Activated CD8-positive, alpha-beta memory T cell treated with anti-CD3 and anti-CD28 coated beads for 4 hours (primary cell): Measurements from ENCODE around the gene TMEM203.
"Not testable (repeated sequence)": the region's sequence is repeated elsewhere in the genome, so short reads cannot be mapped to it uniquely, and the experiment has no call there.

Source experiments
- DNase-seq, 2 donors: peaks; one replicate each; pipeline ENCODE4 v3.0.0-alpha.2; 2020; ENCODE audit warnings: low read depth in 2 of 2

TMEM203 gene

DNA sequence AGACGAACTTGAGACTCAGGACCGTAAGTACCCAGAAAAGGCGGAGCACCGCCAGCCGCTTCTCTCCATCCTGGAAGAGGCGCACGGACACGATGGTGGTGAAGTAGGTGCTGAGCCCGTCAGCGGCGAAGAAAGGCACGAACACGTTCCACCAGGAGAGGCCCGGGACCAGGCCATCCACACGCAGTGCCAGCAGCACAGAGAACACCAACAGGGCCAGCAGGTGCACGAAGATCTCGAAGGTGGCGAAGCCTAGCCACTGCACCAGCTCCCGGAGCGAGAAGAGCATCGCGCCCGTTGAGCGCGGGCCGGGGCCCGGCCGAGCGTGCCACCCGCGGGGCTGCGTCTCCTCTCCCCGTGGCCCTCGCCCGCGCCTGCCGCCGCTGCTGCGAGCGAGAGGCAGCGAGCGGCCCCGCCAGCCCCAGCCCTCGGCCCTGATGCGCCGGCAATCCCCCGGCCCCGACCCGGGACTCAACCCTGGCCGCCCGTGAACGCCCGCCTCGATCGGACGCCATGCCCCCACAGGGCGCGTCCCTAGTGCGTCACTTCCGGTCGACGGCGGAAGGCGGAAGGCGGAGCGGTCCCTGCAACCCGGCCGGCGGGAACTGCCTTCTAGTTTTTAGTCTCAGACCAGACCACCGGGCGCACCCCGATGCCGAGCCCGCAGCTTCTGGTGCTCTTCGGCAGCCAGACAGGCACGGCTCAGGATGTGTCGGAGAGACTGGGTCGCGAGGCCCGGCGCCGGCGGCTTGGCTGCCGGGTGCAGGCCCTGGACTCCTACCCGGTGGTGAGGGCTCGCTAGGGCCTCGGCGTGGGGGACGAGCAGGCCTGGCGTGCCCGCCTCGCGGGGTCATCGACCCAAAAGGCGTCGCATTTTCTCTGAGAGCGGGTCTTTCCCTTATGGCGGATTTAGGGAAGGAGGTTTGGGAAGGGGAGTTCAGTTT is at the start of gene TMEM203, which contains the start of gene NDOR1:
Gene TMEM203, minus strand, starts transcription at position 523 of the 944 bp plus-strand sequence. Its CDS starts 234 bp downstream, at position 289.
Gene NDOR1, plus strand, starts transcription at position 575 of the 944 bp plus-strand sequence. Its CDS starts 78 bp downstream, at position 653.
- DNase-seq, result peak; percentile 87

DNA sequence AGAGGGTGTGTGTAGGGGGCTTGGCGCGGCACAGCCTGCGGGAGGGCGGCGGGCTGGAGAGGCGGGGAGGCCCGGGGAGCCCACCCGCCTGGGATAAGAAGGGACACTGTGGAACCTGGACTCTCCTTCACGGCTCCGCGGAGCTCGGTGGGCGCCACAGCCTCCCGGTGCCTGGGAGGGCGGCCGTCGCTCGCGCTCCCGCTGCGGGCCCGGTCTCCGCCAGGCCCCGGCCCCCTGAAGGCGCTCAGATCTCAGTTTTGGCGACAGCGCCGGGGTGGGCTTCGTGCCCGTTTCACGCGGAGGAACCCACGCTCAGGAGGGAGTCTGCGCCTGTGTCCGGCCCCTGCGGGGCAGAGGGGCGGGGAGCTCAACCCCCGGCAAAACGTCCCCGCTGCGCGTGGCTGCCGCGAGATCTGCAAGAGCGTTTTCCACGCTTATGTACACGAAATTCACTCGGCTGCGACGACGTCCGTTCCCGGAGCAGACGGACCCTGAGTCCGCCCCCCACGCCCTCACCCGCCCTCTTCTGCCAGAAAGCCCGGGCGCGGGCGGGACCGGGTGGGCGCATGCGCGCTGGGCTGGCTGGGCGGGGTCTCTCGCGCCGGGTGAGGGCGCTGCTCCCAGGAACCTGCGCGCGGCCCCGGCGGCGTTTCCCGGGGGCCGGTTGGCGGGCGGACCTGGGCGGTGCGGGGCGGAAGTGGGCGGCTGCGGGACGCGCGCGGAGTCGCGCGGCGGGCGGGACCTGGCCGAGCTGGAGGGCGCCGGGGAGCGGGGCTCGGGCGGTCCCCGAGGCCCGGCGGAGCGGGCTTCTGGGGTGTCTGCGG is 49.4 kb upstream of the TMEM203 start, which contains the start of gene NELFB:
Gene NELFB, plus strand, starts transcription at position 704 of the 824 bp plus-strand sequence.
- peak; percentile 90 to 94 for DNase-seq

DNA sequence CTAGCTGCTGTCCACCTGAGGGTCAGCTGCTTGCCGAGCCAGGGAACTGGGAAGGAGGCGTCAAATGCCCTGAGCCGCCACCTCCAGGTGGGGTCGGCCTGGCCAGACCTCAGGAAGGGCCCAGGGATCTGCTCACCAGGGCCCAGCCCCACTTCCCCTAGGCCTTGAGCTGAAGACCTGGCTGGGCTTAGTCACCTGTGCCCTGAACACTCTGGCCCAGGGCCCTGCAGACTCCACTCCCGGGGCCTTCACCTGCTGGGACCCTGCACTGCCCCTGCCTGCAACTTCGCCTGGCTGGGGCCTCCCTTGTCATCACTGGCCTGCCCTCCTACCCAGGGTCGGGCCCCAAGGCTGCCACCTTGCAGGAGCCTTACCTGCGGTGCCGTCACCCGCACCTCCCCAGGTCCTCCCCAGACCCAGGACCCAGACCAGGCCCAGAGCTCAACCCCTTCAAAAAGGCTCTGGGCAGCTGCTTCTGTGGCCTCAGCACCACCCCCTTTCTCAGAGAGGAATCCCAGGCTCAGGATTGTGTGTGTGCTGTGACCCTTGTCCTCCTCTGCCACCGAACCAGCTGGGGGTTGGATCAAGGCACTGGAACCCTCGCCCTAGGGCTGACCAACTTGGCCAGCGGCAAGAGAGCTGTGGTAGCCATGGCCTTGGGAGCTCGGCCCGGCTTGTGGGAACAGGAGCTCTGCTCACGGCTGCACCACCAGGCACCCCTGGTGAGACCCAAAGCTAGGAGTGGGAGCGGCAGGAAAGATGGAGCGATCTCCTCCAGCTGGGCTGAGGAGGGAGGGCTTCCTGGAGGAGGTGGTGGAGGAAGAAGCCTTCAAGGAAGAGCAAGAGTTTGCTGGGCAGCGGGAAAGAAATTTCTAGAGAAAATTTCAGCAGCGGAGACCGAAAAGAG is 48.5 kb upstream of the TMEM203 start:
- no peak for DNase-seq

GRCh38 chr9:137252555-137253506 is 47.4 kb upstream of the TMEM203 start:
- no peak for DNase-seq

GRCh38 chr9:137251490-137252268 is 46.2 kb upstream of the TMEM203 start:
- no peak for DNase-seq

- no peak for DNase-seq
Measured at GRCh38 chr9:137251194-137251461, 45.7 kb upstream of the TMEM203 start, which contains the start of gene STPG3. Gene STPG3 (plus strand): TSS chr9:137251286. CDS start chr9:137251287, 1 bp downstream.

DNA sequence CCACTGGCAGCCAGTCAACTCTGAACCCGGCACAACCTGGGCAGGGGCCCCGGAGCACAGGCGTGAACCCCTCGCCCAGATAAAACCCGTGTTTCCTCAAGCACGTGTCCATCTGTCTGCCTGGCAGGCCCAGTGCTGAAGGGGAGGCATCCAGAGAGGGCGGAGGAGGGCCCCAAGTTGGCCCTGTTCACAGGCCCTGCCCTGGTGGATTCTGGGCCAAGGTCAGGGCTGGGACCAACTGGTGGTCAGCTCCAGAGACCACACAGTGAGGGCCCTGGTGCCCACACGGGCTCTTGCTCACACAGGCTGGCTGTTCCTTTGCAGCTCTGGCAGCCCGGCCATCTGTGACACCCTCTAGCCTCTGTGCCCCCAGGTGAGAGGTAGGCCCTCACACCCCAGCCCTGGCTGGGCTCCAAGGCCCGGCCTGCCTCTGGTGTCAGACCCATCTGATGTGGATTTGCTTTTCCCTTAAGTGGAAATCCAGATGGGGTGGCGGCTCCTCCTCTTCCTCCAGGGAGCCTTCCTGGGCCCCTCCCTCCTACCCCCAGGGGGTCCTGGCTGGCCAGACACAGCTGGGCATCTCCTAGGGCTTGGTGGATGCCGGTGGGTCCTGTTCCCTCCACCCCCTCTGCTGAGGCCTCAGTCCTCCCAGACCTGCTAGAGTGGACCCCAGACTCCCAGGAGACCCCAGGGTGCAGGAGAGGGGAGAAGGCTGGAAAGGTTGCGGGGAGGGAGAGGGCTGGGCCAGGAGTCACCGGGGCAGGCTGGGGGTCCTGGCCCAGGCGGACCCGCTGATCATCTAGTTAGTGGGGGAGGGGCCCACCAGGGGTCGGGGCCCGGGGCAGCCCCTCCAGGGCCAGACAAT is 45.1 kb upstream of the TMEM203 start:
- DNase-seq, result no peak

- no peak for DNase-seq
Measured at GRCh38 chr9:137247916-137248175, 42.4 kb upstream of the TMEM203 start.

DNA sequence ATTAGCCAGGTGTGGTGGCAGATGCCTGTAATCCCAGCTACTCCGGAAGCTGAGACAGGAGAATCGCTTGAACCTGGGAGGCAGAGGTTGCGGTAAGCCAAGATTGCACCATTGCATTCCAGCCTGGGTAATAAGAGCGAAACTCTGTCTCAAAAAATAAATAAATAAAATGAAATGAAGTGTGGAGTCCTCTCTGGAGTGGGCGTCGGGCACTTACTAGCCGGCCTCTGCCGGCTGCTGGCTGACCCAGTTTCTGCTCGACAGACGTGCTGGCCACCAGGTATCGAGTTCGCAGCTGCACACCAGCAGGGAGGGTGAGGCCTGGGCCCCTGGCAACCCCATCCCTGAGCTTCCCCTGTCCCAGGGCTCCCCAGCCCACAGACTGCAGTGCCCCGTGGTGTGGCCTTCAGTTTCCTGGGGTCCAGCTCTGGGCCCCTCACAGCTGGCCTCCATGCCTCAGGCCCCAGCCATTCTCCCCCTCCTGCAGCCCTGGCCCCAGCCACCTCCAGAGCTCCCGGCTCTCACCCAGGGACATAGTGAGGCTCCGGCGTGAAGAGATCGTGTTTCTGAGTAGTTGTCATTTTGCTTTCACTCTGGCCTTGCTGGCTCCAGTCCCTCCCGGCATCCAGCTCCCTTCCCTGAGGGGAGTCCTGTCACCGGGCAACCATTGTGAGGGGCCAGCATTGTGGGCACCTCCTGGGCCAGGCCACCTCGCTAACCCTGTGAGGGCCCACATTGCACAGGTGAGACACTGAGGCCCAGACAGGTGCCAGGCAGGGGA is 41.9 kb upstream of the TMEM203 start:
- no peak for DNase-seq

GRCh38 chr9:137245450-137246421 is 40.3 kb upstream of the TMEM203 start:
- DNase-seq, result no peak

DNA sequence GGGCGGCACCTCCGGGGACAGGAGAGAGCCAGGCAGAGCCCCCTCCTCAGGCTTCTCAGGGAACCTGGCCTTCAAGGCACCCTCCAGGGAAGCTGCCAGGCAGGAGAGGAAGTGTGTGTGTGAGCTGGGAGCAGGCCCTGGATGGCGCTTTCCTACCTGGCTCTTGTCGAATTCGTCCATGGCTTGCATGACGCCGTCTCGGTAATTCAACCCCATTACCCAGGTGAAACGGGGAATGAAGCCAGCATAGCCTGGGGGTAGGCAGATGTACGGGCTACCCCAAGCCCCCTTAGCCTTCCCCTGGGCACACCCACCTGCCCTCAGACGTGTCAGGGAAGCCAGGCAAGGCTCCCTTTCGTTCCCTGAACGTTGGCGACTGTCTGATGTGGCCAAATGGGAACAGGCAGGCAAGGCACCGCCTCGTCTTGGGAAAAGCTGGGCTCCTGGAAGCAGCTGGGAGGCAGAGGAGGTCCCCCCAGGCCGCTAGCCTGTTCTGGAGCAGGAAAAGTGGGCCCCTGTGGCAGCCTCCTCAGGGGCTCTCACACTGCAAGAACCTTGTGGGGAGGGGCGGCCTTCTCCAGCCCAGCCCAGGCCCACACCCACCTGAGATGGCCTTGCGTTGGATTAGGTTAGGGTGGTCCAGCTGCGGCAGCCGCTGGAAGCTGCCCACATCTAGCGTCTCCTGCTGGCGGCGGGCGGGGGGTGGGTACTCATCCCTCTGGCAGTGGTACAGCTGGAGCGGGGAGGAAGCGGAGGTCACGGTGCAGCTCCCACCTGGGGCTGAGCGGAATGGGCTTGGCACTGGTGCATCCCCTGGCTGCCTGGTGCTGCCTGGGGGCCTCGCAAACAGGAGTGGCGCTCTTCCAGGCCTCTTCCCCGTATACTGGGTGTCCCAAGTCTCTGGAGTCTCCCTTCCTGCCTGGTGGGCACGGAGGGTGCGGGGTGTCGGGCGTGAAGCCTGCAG is 39.3 kb upstream of the TMEM203 start:
- no peak for DNase-seq

DNA sequence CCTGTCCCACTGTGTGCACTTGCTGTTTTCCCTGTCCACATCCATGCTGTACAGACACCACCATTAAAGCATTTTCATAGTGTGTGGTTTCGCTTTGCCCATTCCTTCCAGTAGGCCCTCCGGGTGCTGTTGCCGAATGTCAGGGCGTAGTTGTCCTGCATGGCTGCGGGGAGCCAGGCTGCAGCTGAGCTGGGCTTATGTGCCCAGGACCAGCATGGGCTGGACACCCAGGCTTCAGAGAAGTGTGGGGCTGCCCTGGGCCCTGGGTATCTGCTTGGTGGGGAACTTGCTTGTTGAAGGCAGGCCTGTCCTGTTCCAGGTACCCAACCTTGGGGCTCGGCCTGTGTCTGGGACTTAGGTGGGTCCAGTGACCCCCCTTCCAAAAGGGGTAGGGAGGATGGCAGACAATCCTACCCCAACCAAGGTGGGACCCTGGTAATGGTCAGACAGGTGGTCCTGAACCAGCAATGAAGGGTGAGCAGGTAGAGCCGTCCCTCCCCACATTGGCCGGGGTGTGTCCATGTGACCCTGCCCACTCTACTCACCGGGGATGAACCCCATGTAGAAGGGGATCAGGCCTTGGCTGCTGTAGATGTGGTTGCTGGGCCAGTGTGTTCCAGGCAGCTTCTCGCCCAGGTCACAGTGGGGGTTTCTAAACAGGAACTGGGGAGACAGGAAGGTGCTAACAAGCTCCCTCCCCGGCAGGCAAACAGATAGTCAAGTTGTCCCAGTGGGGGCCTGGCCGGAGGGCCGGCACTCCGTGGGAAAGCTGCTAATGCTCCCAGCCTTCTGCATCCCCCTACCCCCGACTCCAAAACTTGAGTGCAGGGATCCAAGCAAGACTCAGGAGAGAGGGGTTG is 38.4 kb upstream of the TMEM203 start:
- no peak for DNase-seq

DNA sequence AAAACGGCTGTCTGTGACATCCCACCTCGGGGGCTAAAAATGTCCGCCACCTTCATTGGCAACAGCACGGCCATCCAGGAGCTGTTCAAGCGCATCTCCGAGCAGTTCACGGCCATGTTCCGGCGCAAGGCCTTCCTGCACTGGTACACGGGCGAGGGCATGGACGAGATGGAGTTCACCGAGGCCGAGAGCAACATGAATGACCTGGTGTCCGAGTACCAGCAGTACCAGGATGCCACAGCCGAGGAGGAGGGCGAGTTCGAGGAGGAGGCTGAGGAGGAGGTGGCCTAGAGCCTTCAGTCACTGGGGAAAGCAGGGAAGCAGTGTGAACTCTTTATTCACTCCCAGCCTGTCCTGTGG is 37.8 kb upstream of the TMEM203 start:
- DNase-seq, result not testable (repeated sequence)
